ENCODE measurements around the gene CDAN1.

DNA sequence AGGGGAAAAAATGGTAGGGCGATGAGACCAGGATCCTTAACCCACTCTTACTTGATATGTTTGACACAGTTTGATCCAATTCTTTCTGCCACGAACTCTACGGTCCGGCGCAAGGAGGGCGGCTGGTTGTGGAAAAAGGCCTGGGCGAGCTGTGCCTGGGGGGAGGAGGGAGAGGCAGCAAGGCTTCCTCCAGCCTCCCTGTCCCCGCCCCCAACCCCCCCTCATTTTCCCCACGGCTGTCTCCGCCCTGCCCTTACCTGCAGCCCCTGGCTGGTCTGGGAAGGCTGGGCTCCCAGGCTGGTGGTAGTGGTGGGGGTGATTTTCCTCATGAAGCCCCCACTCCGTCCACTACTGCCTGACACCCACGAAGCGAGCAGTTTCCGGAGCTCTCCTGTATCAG is 8.0 kb downstream of the CDAN1 start:
- TF ChIP-seq, protein P1, sequence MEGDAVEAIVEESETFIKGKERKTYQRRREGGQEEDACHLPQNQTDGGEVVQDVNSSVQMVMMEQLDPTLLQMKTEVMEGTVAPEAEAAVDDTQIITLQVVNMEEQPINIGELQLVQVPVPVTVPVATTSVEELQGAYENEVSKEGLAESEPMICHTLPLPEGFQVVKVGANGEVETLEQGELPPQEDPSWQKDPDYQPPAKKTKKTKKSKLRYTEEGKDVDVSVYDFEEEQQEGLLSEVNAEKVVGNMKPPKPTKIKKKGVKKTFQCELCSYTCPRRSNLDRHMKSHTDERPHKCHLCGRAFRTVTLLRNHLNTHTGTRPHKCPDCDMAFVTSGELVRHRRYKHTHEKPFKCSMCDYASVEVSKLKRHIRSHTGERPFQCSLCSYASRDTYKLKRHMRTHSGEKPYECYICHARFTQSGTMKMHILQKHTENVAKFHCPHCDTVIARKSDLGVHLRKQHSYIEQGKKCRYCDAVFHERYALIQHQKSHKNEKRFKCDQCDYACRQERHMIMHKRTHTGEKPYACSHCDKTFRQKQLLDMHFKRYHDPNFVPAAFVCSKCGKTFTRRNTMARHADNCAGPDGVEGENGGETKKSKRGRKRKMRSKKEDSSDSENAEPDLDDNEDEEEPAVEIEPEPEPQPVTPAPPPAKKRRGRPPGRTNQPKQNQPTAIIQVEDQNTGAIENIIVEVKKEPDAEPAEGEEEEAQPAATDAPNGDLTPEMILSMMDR (IDR thresholded peaks at IDR 0.05; ENCODE audit: extremely low read depth in 1 of 2, insufficient read depth in 1 of 2, low read depth in 1 of 2, low read length in 2 of 2) = no peak
- TF ChIP-seq JUN (IDR thresholded peaks at IDR 0.05; ENCODE audit: borderline replicate concordance, insufficient read depth, insufficient read length, low read depth) (no peak), POLR2AphosphoS5 (IDR thresholded peaks at IDR 0.05; ENCODE audit: insufficient read depth, low read depth, low read length) (no peak), POLR2A (IDR thresholded peaks at IDR 0.05; ENCODE audit: low read depth, low read length) (no peak), EZH2 (IDR thresholded peaks at IDR 0.05; ENCODE audit: borderline replicate concordance, low read depth, low read length, severe bottlenecking) (no peak), GATA2 (IDR thresholded peaks at IDR 0.05; ENCODE audit: insufficient read depth, insufficient read length, low read depth, low read length) (no peak), MYC (IDR thresholded peaks at IDR 0.05; ENCODE audit: low read depth, low read length) (no peak), FOS (IDR thresholded peaks at IDR 0.05; ENCODE audit: borderline replicate concordance, insufficient read depth, low read length) (no peak)
- TF ChIP-seq, protein P2, sequence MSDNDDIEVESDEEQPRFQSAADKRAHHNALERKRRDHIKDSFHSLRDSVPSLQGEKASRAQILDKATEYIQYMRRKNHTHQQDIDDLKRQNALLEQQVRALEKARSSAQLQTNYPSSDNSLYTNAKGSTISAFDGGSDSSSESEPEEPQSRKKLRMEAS (IDR thresholded peaks at IDR 0.05; ENCODE audit: insufficient read depth, insufficient read length) = no peak
